ENCODE data around the gene RPS19BP1.

RPS19BP1 gene

GRCh38 chr22:39534092-39534506 is 1.6 kb upstream of the RPS19BP1 start:
- peak overlapping the region; percentile 88 for H2AFZ ChIP-seq (ENCODE audit: low read depth, low read length)
- H3K4me1 ChIP-seq (ENCODE audit: insufficient read depth, low read length): peaks cover 57% of the 10 kb centered on the region
- no peaks in the 10 kb centered on the region for H3K27me3 ChIP-seq (ENCODE audit: insufficient read depth, low read length, poor library complexity)
- DNase-seq (no peak), ATAC-seq (ENCODE audit: insufficient read depth, low read depth) (no peak)
- H3K27ac ChIP-seq (ENCODE audit: low read length): peak overlapping the region; percentile 55; the same call in 1 of the 2 replicates
- TF ChIP-seq CTCF (IDR thresholded peaks at IDR 0.05; ENCODE audit: borderline replicate concordance, extremely low read depth, low read length, poor library complexity, severe bottlenecking): peak; percentile 11
- TF ChIP-seq EZH2 (IDR thresholded peaks at IDR 0.05; ENCODE audit: borderline replicate concordance, low read depth, low read length, severe bottlenecking): no peak
- H3K9me3 ChIP-seq (ENCODE audit: insufficient read depth, low read length, severe bottlenecking): no peaks in the 10 kb centered on the region
- peaks cover 34% of the 10 kb centered on the region for H3K79me2 ChIP-seq (ENCODE audit: insufficient read depth, low read length)
- peak overlapping the region; percentile 66; the same call in 1 of the 2 replicates for H3K4me2 ChIP-seq (ENCODE audit: insufficient read depth, low read length)
- peak overlapping the region; percentile 51 for H3K9ac ChIP-seq (ENCODE audit: low read depth, low read length)
- 0 out of 4 replicates have a peak overlapping the region, but pooled peaks of 1 of the 2 experiments have one; percentile 42 for H3K4me3 ChIP-seq (ENCODE audit: low read depth in 1 of 2, low read length in 2 of 2)
- peaks cover 26% of the 10 kb centered on the region for H3K36me3 ChIP-seq (ENCODE audit: insufficient read depth, low read length)
- H4K20me1 ChIP-seq (ENCODE audit: insufficient read depth, low read length): peaks cover 17% of the 10 kb centered on the region; the same call in 1 of the 2 replicates

- Histone ChIP-seq H3K4me1 (ENCODE audit: insufficient read depth, low read length) (peaks cover 72% of the 10 kb centered on the region), H2AFZ (ENCODE audit: low read depth, low read length) (no peak overlapping the region), H3K36me3 (ENCODE audit: insufficient read depth, low read length) (peaks cover 46% of the 10 kb centered on the region), H3K79me2 (ENCODE audit: insufficient read depth, low read length) (peaks cover 53% of the 10 kb centered on the region), H3K4me2 (ENCODE audit: insufficient read depth, low read length) (peak overlapping the region; percentile 86), H4K20me1 (ENCODE audit: insufficient read depth, low read length) (peaks cover 40% of the 10 kb centered on the region), H3K9me3 (ENCODE audit: insufficient read depth, low read length, severe bottlenecking) (no peaks in the 10 kb centered on the region), H3K9ac (ENCODE audit: low read depth, low read length) (peak overlapping the region; percentile 90; the same call in 1 of the 2 replicates), H3K27ac (ENCODE audit: low read length) (no peak overlapping the region), H3K27me3 (ENCODE audit: insufficient read depth, low read length, poor library complexity) (no peaks in the 10 kb centered on the region), H3K4me3 (ENCODE audit: low read depth in 1 of 2, low read length in 2 of 2) (peak overlapping the region in 1 of 2 experiments; percentile 90; a peak in 2 of 4 replicates)
- peak; percentile 43 for DNase-seq
- TF ChIP-seq EZH2 (IDR thresholded peaks at IDR 0.05; ENCODE audit: borderline replicate concordance, low read depth, low read length, severe bottlenecking) (no peak), CTCF (IDR thresholded peaks at IDR 0.05; ENCODE audit: borderline replicate concordance, extremely low read depth, low read length, poor library complexity, severe bottlenecking) (peak; percentile 46)
- ATAC-seq (ENCODE audit: insufficient read depth, low read depth): no peak
Measured at GRCh38 chr22:39530692-39531331, 1.7 kb downstream of the RPS19BP1 start.

DNA sequence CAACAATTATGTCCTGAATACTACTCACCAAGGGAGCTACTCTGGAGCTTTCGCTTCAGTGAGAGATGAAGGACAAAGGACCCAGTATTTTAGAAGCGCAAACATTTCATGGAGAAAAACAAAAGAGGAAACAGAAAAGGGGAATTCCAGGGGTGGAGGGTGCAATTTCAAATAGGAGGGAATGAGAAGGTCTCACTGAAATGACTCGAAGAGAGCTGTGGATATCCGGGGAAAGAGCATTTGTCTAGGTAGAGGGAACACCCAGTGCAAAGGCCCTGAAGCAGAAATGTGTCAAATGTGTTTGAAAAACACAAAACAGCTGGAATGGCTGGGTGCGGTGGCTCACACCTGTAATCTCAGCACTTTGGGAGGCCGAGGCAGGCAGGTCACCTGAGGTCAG is 2.4 kb downstream of the RPS19BP1 start:
- H3K9ac ChIP-seq (ENCODE audit: low read depth, low read length): no peak overlapping the region
- peak overlapping the region; percentile 64 for H3K27ac ChIP-seq (ENCODE audit: low read length)
- DNase-seq (no peak), ATAC-seq (ENCODE audit: insufficient read depth, low read depth) (no peak)
- peaks cover 69% of the 10 kb centered on the region for H3K4me1 ChIP-seq (ENCODE audit: insufficient read depth, low read length)
- H2AFZ ChIP-seq (ENCODE audit: low read depth, low read length): no peak overlapping the region
- peaks cover 59% of the 10 kb centered on the region for H3K79me2 ChIP-seq (ENCODE audit: insufficient read depth, low read length)
- H4K20me1 ChIP-seq (ENCODE audit: insufficient read depth, low read length): peaks cover 46% of the 10 kb centered on the region
- TF ChIP-seq CTCF (IDR thresholded peaks at IDR 0.05; ENCODE audit: borderline replicate concordance, extremely low read depth, low read length, poor library complexity, severe bottlenecking) (no peak), EZH2 (IDR thresholded peaks at IDR 0.05; ENCODE audit: borderline replicate concordance, low read depth, low read length, severe bottlenecking) (no peak)
- H3K9me3 ChIP-seq (ENCODE audit: insufficient read depth, low read length, severe bottlenecking): no peaks in the 10 kb centered on the region
- peaks cover 50% of the 10 kb centered on the region for H3K36me3 ChIP-seq (ENCODE audit: insufficient read depth, low read length)
- H3K27me3 ChIP-seq (ENCODE audit: insufficient read depth, low read length, poor library complexity): no peaks in the 10 kb centered on the region
- peak overlapping the region; percentile 86 for H3K4me2 ChIP-seq (ENCODE audit: insufficient read depth, low read length)
- H3K4me3 ChIP-seq (ENCODE audit: low read depth in 1 of 2, low read length in 2 of 2): no peak overlapping the region; a peak in 1 of 4 replicates

Measured in DND-41 (cell line).